ENCODE measurements around the gene SIL1.
"Not testable (repeated sequence)": the region's sequence is repeated elsewhere in the genome, so short reads cannot be mapped to it uniquely, and the experiment has no call there.

Gene SIL1

DNA sequence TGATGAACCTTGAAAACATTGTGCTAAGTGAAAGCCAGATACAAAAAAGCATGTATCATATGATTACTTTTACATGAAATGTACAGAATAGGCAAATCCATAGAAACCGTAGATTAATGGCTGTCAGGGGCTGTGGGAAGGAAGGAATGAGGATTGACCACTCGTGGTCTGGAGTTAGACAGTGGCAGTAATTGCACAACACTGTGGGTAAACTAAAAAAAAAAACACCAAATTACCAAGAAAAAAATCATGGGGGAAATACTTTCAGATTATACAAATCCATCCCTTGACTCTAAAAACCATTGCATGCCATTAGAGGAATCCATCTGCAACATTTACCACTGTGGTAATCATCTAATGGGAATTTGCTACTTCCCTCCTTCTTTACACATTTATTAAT lies 140.0 kb downstream of the SIL1 start:
- DNase-seq (ENCODE audit: low spot score) = no peak
- no peak overlapping the region for H3K27ac ChIP-seq
- TF ChIP-seq, protein P1, sequence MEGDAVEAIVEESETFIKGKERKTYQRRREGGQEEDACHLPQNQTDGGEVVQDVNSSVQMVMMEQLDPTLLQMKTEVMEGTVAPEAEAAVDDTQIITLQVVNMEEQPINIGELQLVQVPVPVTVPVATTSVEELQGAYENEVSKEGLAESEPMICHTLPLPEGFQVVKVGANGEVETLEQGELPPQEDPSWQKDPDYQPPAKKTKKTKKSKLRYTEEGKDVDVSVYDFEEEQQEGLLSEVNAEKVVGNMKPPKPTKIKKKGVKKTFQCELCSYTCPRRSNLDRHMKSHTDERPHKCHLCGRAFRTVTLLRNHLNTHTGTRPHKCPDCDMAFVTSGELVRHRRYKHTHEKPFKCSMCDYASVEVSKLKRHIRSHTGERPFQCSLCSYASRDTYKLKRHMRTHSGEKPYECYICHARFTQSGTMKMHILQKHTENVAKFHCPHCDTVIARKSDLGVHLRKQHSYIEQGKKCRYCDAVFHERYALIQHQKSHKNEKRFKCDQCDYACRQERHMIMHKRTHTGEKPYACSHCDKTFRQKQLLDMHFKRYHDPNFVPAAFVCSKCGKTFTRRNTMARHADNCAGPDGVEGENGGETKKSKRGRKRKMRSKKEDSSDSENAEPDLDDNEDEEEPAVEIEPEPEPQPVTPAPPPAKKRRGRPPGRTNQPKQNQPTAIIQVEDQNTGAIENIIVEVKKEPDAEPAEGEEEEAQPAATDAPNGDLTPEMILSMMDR (IDR thresholded peaks at IDR 0.05) = no peak
- no peak overlapping the region for H3K4me3 ChIP-seq

DNA sequence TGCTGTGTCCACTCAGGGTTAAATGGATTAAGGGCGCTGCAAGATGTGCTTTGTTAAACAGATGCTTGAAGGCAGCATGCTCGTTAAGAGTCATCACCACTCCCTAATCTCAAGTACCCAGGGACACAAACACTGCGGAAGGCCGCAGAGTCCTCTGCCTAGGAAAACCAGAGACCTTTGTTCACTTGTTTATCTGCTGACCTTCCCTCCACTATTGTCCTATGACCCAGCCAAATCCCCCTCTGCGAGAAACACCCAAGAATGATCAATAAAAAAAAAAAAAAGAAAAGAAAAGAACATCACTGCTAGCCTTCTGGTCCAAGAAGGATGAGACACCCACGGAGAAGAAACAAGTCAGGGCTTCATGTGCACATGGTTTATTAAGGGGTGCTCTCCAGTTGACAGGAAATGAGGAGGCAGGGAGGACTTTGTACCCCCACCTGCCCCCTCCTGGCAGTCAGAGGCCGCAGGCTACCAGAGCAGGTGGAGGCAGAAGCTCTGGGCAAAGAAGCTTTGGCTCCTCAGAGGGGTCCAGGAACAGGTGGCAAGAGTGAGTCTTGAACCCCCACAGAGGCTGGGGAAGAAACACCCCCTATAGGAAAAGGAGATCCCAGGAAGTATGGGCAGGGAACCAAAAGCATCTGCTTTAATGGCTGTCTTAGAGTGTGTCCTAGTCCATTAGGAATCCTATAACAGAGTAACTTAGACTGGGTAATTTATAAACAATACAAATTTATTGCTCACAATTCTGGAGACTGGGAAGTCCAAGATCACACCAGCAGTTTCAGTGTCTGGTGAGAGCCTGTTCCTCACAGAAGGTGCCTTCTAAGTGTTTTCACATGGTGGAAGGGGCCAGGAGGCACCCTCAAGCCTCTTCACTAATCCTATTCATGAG lies 140.9 kb downstream of the SIL1 start:
- not testable (repeated sequence) for H3K4me3 ChIP-seq; H3K27ac ChIP-seq; DNase-seq (ENCODE audit: low spot score)

DNA sequence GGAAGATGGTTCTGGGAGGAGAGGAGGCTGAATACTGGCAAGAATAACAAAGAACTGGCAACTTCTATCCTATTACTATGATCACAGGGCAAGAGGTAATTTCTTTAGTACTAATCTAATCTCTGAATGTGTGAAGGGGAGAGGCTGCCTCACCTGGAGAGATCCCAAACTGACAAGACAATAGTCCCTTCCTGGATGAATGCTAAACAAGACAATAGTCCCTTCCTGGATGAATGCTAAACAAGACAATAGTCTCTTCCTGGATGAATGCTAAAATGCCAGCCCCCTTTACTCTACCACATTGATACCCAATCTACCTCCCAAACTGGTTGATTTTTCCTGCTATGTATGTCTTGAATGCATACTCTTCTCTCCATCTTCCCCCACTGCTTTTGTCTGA lies 145.2 kb downstream of the SIL1 start:
- DNase-seq (ENCODE audit: low spot score) = no peak
- TF ChIP-seq, protein P1 (IDR thresholded peaks at IDR 0.05) = no peak
- no peak overlapping the region for H3K27ac ChIP-seq
- H3K4me3 ChIP-seq = no peak overlapping the region

DNA sequence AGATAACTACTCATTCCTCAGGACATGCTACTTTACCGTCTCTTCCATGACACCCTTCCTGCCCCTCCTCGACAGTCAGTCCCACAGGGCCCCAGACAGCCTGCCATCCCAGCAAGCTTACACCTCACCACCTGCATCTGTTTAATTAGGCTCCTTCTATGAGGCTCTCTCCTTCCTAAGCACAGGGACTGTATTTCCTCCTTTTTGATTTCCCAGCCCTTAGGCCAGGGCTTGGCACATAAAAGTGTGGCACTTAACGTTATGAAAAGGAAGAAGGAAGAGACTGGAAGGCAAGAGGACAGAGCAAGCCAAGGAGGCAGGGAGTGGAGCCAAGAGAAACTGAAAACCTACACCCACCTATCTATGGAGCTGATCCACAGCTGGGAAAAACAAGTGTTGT lies 146.8 kb downstream of the SIL1 start:
- no peak overlapping the region for H3K4me3 ChIP-seq
- TF ChIP-seq, protein P1 (IDR thresholded peaks at IDR 0.05) = no peak
- no peak for DNase-seq (ENCODE audit: low spot score)
- no peak overlapping the region for H3K27ac ChIP-seq

DNA sequence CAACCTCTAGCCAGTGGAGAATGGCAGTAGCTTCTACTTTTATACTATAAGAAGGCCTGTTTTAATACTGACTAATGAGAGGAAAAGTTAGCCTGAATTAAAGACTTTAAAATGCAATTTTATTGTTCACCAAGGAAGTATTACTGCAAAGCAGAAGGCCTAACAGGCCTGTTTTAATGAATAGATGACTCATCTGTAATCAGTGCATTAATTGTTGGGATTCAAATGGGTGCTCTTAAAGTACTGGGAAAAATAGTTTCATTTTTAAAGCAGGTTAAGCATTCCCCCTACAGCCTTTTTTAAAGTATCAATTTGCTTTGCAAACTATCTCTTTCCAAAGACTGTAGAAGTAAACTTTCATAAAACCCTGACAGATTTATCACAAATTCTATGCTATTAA lies 147.7 kb downstream of the SIL1 start:
- TF ChIP-seq, protein P1 (IDR thresholded peaks at IDR 0.05) = no peak
- Histone ChIP-seq H3K27ac (no peak overlapping the region), H3K4me3 (no peak overlapping the region)
- no peak for DNase-seq (ENCODE audit: low spot score)

DNA sequence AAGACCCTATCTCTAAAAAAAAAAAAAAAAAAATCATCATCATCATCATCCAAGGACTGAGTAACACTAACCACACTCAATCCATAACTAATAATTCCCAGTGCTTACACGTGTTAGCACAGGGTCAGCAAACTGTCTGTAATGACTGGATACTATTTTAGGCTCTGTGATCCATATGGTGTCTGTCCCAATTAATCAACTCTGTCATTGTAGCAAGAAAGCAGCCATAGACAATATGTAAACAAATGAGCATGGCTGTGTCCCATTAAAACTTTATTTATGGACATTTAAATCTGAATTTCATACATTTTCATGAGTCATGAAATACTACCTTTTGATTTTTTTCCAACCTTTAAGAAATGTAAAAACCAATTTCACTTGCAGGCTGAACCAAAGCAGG lies 148.4 kb downstream of the SIL1 start:
- H3K27ac ChIP-seq = no peak overlapping the region
- no peak overlapping the region for H3K4me3 ChIP-seq
- TF ChIP-seq, protein P1 (IDR thresholded peaks at IDR 0.05) = no peak
- no peak for DNase-seq (ENCODE audit: low spot score)

DNA sequence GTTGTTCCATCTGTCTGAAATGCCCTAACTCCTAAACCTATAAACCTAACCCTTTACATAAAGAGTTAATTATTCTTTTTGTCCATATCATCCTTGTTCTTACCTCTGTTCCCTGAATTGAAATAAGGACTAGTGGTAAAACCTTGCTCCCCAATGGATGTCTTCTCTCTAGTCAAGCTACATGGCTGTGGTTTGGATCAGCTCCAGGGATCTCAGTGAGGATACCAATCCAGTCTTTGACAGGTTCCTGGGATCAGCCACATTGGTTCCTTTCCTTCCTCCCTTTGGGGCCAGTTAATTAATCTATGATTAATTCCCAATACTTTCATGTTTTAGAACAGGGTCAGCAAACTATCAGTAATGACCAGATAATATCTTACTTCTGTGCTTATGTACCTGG lies 151.6 kb downstream of the SIL1 start:
- Histone ChIP-seq H3K27ac (no peak overlapping the region), H3K4me3 (no peak overlapping the region)
- no peak for DNase-seq (ENCODE audit: low spot score)
- TF ChIP-seq, protein P1 (IDR thresholded peaks at IDR 0.05) = no peak
